Activated B cell treated with CpG ODN at 0.5 μM for 24 hours (primary cell): ENCODE results near the gene ADRA1B. TPM values are rescaled to one million over a fixed set of nuclear protein-coding genes. Genes with fewer than 3 reads are reported as not detected.

Experiments
- ATAC-seq: fragments of 200-7000 bp; cut with Tn5 transposase; one replicate; pipeline ENCODE4 v1.10.0; 2021; ENCODE audit warnings: low read depth, mild to moderate bottlenecking, moderate library complexity
- CTCF ChIA-PET: fragments of 350-600 bp; sonication (Branson Sonifier 250); formaldehyde crosslinking; loops from one replicate; lab custom pipeline; 2021; ENCODE audit warnings: antibody characterized with exemption; lab: Charles Lee
- POLR2A ChIA-PET: fragments of 350-600 bp; sonication (Branson Sonifier 250); formaldehyde crosslinking; loops from one replicate; lab custom pipeline; 2021; ENCODE audit warnings: antibody characterized with exemption; lab: Charles Lee
- DNase-seq: peaks from one replicate; pipeline ENCODE4 v3.0.0; 2022
- H3K27ac Mint-ChIP-seq: one replicate; pipeline ENCODE4 v1.8.0; 2020; ENCODE audit warnings: mixed read lengths
- H3K27me3 Mint-ChIP-seq: one replicate; pipeline ENCODE4 v1.8.0; 2021; ENCODE audit warnings: mixed read lengths
- H3K36me3 Mint-ChIP-seq: one replicate; pipeline ENCODE4 v1.8.0; 2021; ENCODE audit warnings: low read depth, mixed read lengths
- H3K4me1 Mint-ChIP-seq: one replicate; pipeline ENCODE4 v1.8.0; 2021; ENCODE audit warnings: mixed read lengths
- H3K4me3 Mint-ChIP-seq: one replicate; pipeline ENCODE4 v1.8.0; 2020; ENCODE audit warnings: mild to moderate bottlenecking, mixed read lengths
- H3K9me3 Mint-ChIP-seq: one replicate; pipeline ENCODE4 v1.8.0; 2020; ENCODE audit warnings: mixed read lengths
- intact Hi-C: fragments of 100-400 bp; cut with micrococcal nuclease; formaldehyde crosslinking; loops from one replicate; pipeline ENCODE4 v1.15.1; 2024
- total RNA-seq: library from RNA; stranded (reverse); gene quantifications from 2 replicates; pipeline ENCODE4 v1.2.3, GENCODE V29; 2022
- TF ChIP-seq, protein P1 (sequence below): fragments of 200-600 bp; IDR thresholded peaks from one replicate; pipeline ENCODE4 v1.8.0; 2022; ENCODE audit warnings: antibody characterized with exemption, mild to moderate bottlenecking

The ADRA1B gene
- total RNA-seq, 1 donor from 2014 or later: 0.53 TPM

DNA sequence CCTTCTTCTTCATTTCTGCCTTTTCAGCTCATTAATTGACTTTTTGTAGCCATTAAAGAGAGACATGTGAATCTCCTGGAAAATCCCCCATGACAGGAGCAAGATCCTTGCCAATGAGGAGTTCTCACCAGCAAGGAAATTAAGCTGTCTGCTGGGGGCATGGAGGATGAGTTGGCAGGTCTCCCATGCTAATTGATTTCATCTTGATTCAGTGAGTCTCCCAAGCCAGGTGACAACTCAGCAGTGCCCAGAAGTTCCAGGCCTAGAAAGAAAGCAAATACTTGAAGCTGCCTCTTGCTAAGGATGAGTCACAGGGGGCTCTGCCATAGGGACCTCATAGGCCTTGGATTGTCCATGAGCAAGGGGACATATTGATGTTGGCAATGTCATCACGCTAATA lies 30.0 kb upstream of the ADRA1B start:
- ATAC-seq (no peak), DNase-seq (no peak)
- no peak overlapping the region for H3K27ac Mint-ChIP-seq
- no peaks in the 10 kb centered on the region for H3K9me3 Mint-ChIP-seq
- CTCF ChIA-PET: no interaction called here
- no peaks in the 10 kb centered on the region for H3K36me3 Mint-ChIP-seq
- TF ChIP-seq, protein P1, sequence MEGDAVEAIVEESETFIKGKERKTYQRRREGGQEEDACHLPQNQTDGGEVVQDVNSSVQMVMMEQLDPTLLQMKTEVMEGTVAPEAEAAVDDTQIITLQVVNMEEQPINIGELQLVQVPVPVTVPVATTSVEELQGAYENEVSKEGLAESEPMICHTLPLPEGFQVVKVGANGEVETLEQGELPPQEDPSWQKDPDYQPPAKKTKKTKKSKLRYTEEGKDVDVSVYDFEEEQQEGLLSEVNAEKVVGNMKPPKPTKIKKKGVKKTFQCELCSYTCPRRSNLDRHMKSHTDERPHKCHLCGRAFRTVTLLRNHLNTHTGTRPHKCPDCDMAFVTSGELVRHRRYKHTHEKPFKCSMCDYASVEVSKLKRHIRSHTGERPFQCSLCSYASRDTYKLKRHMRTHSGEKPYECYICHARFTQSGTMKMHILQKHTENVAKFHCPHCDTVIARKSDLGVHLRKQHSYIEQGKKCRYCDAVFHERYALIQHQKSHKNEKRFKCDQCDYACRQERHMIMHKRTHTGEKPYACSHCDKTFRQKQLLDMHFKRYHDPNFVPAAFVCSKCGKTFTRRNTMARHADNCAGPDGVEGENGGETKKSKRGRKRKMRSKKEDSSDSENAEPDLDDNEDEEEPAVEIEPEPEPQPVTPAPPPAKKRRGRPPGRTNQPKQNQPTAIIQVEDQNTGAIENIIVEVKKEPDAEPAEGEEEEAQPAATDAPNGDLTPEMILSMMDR: no peak
- H3K4me1 Mint-ChIP-seq: no peaks in the 10 kb centered on the region
- POLR2A ChIA-PET: no interaction called here
- peaks cover 10% of the 10 kb centered on the region for H3K27me3 Mint-ChIP-seq
- intact Hi-C loops: no loop called here
- H3K4me3 Mint-ChIP-seq: no peak overlapping the region

DNA sequence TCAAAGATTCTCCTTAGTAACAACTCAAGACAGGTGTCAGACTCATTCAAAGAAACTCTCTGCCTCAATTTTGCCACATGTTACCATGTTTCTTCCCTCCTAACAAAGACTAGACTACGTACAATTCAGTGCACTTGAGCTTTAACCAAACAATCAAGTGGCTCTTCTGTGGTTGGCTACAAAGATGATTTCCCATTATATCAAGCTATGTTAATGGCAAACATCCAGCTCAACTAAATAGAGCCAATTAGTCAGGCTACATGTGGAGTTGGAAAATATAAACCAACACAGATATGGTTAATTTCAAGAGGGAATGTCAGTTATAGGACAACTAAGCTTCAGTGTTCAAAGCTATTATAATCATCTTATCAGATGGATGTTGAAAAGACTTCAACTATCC lies 29.2 kb upstream of the ADRA1B start:
- H3K4me3 Mint-ChIP-seq: no peak overlapping the region
- TF ChIP-seq, protein P1: no peak
- intact Hi-C loops: no loop called here
- no peaks in the 10 kb centered on the region for H3K9me3 Mint-ChIP-seq
- no peak for ATAC-seq
- no peaks in the 10 kb centered on the region for H3K36me3 Mint-ChIP-seq
- no peaks in the 10 kb centered on the region for H3K4me1 Mint-ChIP-seq
- ChIA-PET CTCF (interaction anchor here (0.9 kb wide), 1 partner anchor 327 kb away, joined by 3 read pairs; no protein-coding TSS in a partner anchor), POLR2A (interaction anchor here (0.6 kb wide), 1 partner anchor 322 kb away, joined by 3 read pairs; no protein-coding TSS in a partner anchor)
- H3K27ac Mint-ChIP-seq: no peak overlapping the region
- peaks cover 8% of the 10 kb centered on the region for H3K27me3 Mint-ChIP-seq
- no peak for DNase-seq

DNA sequence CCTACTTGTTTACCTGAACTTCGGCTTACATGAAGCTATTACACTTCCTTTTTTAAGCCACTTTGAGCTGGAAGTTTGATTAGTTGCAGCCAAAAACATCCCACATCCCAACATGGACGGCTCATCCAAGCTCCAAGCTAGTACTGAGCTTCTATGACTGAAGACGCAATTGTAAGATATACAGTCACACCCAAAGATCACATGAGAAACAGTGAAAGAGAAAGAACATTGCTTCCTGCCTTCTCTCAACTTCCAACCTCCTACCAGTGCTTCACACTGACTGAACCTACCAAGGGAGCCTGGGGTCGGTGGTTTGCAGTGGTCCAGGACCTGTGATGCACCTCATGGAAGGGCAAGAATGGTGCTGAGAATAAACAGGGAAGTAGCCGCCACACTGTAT lies 27.4 kb upstream of the ADRA1B start:
- CTCF ChIA-PET: no interaction called here
- ATAC-seq (no peak), DNase-seq (no peak)
- Mint-ChIP-seq H3K27ac (no peak overlapping the region), H3K9me3 (no peaks in the 10 kb centered on the region), H3K27me3 (peaks cover 3% of the 10 kb centered on the region), H3K36me3 (no peaks in the 10 kb centered on the region), H3K4me1 (no peaks in the 10 kb centered on the region), H3K4me3 (no peak overlapping the region)
- intact Hi-C loops: no loop called here
- TF ChIP-seq, protein P1: no peak
- POLR2A ChIA-PET: no interaction called here

DNA sequence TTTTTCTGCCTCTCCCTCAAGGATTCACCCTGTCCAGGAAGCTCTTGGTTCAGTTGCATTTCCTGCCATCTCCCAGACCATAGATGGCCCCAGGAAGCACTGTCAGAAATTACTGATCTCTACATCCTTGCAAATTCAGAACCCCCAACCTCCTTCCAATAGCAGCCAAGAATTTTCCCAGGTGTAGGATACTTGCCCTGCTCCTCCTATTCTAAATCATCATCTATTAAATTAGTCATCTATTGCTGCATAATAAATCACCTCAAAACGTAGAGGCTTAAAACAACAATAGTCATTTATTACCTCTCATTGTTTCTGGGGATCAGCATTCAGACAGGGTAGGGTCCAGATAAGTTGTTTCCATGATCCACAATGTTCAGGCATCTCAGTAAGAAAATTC lies 26.1 kb upstream of the ADRA1B start:
- Mint-ChIP-seq H3K4me3 (no peak overlapping the region), H3K9me3 (no peaks in the 10 kb centered on the region), H3K4me1 (no peaks in the 10 kb centered on the region), H3K36me3 (no peaks in the 10 kb centered on the region), H3K27ac (no peak overlapping the region), H3K27me3 (peaks cover 3% of the 10 kb centered on the region)
- ATAC-seq: no peak
- POLR2A ChIA-PET: no interaction called here
- DNase-seq: no peak
- TF ChIP-seq, protein P1: no peak
- intact Hi-C loops: no loop called here
- CTCF ChIA-PET: no interaction called here

DNA sequence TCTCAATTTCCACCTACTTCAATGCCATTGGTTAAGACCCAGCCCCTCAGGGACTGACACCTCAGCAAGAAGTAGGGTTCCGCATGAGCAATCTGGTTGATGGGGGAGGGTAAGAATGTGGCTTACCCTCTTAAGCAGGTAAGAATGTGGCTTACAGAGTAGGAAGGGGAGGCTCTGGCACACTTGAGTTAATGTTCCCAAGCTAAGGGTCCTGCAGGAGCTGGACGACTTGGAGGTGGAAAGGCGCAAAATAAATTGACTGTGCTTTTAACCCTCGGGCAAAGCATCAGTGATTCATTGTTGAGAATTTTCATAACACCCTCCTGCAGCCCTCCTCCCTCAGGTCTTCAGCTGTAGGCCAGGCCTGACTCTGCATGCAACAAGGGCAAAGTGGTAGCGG lies 24.9 kb upstream of the ADRA1B start:
- ATAC-seq (no peak), DNase-seq (no peak)
- TF ChIP-seq, protein P1: no peak
- Mint-ChIP-seq H3K27me3 (peaks cover 13% of the 10 kb centered on the region), H3K9me3 (no peaks in the 10 kb centered on the region), H3K4me3 (no peak overlapping the region), H3K4me1 (no peaks in the 10 kb centered on the region), H3K27ac (no peak overlapping the region), H3K36me3 (no peaks in the 10 kb centered on the region)
- ChIA-PET POLR2A (no interaction called here), CTCF (no interaction called here)
- intact Hi-C loops: no loop called here
